Measurements from ENCODE around the gene TCAP.

GRCh38 chr17:39663340-39663687 is 1.8 kb upstream of the TCAP start:
- TF ChIP-seq POLR2A (IDR thresholded peaks at IDR 0.05) = no peak
- TF ChIP-seq, protein P1, sequence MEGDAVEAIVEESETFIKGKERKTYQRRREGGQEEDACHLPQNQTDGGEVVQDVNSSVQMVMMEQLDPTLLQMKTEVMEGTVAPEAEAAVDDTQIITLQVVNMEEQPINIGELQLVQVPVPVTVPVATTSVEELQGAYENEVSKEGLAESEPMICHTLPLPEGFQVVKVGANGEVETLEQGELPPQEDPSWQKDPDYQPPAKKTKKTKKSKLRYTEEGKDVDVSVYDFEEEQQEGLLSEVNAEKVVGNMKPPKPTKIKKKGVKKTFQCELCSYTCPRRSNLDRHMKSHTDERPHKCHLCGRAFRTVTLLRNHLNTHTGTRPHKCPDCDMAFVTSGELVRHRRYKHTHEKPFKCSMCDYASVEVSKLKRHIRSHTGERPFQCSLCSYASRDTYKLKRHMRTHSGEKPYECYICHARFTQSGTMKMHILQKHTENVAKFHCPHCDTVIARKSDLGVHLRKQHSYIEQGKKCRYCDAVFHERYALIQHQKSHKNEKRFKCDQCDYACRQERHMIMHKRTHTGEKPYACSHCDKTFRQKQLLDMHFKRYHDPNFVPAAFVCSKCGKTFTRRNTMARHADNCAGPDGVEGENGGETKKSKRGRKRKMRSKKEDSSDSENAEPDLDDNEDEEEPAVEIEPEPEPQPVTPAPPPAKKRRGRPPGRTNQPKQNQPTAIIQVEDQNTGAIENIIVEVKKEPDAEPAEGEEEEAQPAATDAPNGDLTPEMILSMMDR (IDR thresholded peaks at IDR 0.05) = no peak
